ENCODE measurements around the gene RBM47. TPM values are rescaled to one million over a fixed set of nuclear protein-coding genes. Genes with fewer than 3 reads are reported as not detected.

RBM47 gene
- total and polyA plus RNA-seq, 9 of the 15 experiments (the other 6 are each of a cell fraction or from before 2014, with no cell fraction given) = 1.4 to 6.4 (median 3.3) TPM

- TF ChIP-seq KAT8 (IDR thresholded peaks at IDR 0.05; ENCODE audit: low read depth) (no peak), REST (IDR thresholded peaks at IDR 0.05; ENCODE audit: borderline replicate concordance) (no peak), REST (CRISPR knock-in tag; IDR thresholded peaks at IDR 0.05; ENCODE audit: low read depth) (no peak), CREB3 (tag; conservative IDR thresholded peaks at IDR 0.05; ENCODE audit: low read depth) (no peak), SIX5 (IDR thresholded peaks at IDR 0.05; ENCODE audit: borderline replicate concordance in 1 of 2, insufficient read depth in 1 of 2, low read depth in 1 of 2, low read length in 2 of 2) (no peak), POLR3G (IDR thresholded peaks at IDR 0.05; ENCODE audit: extremely low read depth, insufficient read length, insufficient replicate concordance) (no peak), TCF3 (CRISPR knock-in tag; IDR thresholded peaks at IDR 0.05) (peak; percentile 38; the same call in 1 of the 2 replicates), GATAD2A (IDR thresholded peaks at IDR 0.05) (no peak), ELK1 (CRISPR knock-in tag; IDR thresholded peaks at IDR 0.05) (no peak), ERF (CRISPR knock-in tag; IDR thresholded peaks at IDR 0.05) (no peak), ZNF277 (CRISPR knock-in tag; IDR thresholded peaks at IDR 0.05; ENCODE audit: borderline replicate concordance) (no peak), SMAD4 (CRISPR knock-in tag; conservative IDR thresholded peaks at IDR 0.05) (no peak), FOXA3 (CRISPR knock-in tag; conservative IDR thresholded peaks at IDR 0.05 in 1 of 2, IDR thresholded peaks at IDR 0.05 in 1 of 2) (no peak)
Observed at GRCh38 chr4:40515398-40516293, 114.0 kb downstream of the RBM47 start (continued).
